Lower leg skin (tissue), 4 donors: Measurements from ENCODE around the gene DIP2B. TPM values are rescaled to one million over a fixed set of nuclear protein-coding genes. Genes with fewer than 3 reads are reported as not detected.
A peak's percentile ranks its signal among the peaks of the same experiment; 100 is the strongest.
"Not testable (repeated sequence)": the region's sequence is repeated elsewhere in the genome, so short reads cannot be mapped to it uniquely, and the experiment has no call there.

ENCODE experiments used
- DNase-seq, 2 donors: peaks; one replicate each; pipeline ENCODE4 v3.0.0-alpha.2; 2019; ENCODE audit warnings: low spot score in 2 of 2
- H3K4me3 ChIP-seq: fragments of 200-600 bp; sonication (generic); 2 replicates; pipeline ENCODE4 v1.5.1; 2017; ENCODE audit warnings: mild to moderate bottlenecking, low read depth; ENCODE audit not compliant: poor library complexity, severe bottlenecking
- CTCF ChIP-seq, 3 donors: fragments of 450-650 bp; IDR thresholded peaks; one replicate each; pipeline ENCODE4 v1.5.1; 2016; ENCODE audit warnings: antibody characterized with exemption in 3 of 3, mild to moderate bottlenecking in 3 of 3, moderate library complexity in 2 of 3
- POLR2A ChIP-seq, 2 donors: fragments of 450-650 bp; IDR thresholded peaks; one replicate each; pipeline ENCODE4 v1.6.1; 2016 to 2017; ENCODE audit warnings: antibody characterized with exemption in 2 of 2, mild to moderate bottlenecking in 1 of 2, moderate library complexity in 1 of 2
- WGBS, 2 donors: methylation state at CpG; one replicate each; pipeline ENCODE4 v1.1.5; 2018; 5-methylcytosine and 5-hydroxymethylcytosine counted together
- intact Hi-C: fragments of 100-400 bp; cut with DNase I; formaldehyde crosslinking; loops from one replicate; pipeline ENCODE4 v1.15.0; 2023; ENCODE audit warnings: low total_unique reads
- total RNA-seq, 4 donors: library from RNA; depleted of rRNA; stranded (reverse); fragments of >200 nt; gene quantifications; one replicate each; pipeline ENCODE4 v1.1.0, GENCODE V29; 2016

The DIP2B gene
- total RNA-seq, 4 donors from 2014 or later, result 56.9 to 104 (median 68.6) TPM

GRCh38 chr12:50753232-50753769 lies 248.5 kb downstream of the DIP2B start:
- no peak overlapping the region for H3K4me3 ChIP-seq
- peak in 1 of 2 donors; percentile 10 for DNase-seq
- intact Hi-C loops, result no loop called here
- TF ChIP-seq CTCF (IDR thresholded peaks at IDR 0.05) (no peak), POLR2A (IDR thresholded peaks at IDR 0.05) (no peak)
- 71 to 83% methylated on average over 5 of the region's 5 CpGs for WGBS, 2 donors

GRCh38 chr12:50763639-50764285 lies 259.0 kb downstream of the DIP2B start, which contains the start of gene ATF1:
ATF1 (plus strand) TSS chr12:50764101; CDS start chr12:50780146, 16,045 bp downstream.
- peak within 1 kb of the TSS; percentile 91 for H3K4me3 ChIP-seq
- 0 to 1% methylated on average over 22 to 27 of the region's 51 CpGs for WGBS, 2 donors
- TF ChIP-seq POLR2A (IDR thresholded peaks at IDR 0.05), result peak in 1 of 2 donors; percentile 72
- no peak for TF ChIP-seq CTCF (IDR thresholded peaks at IDR 0.05)
- peak; percentile 92 to 98 for DNase-seq
- intact Hi-C loops, result no loop called here

GRCh38 chr12:50764286-50765094 lies 259.7 kb downstream of the DIP2B start:
- WGBS, 2 donors, result 0 to 1% methylated on average over 33 to 36 of the region's 91 CpGs
- DNase-seq, result peak; percentile 23 to 87
- H3K4me3 ChIP-seq, result peak overlapping the region; percentile 91
- intact Hi-C loops, result no loop called here
- TF ChIP-seq CTCF (IDR thresholded peaks at IDR 0.05) (no peak), POLR2A (IDR thresholded peaks at IDR 0.05) (no peak)

- intact Hi-C loops, result no loop called here
- TF ChIP-seq CTCF (IDR thresholded peaks at IDR 0.05) (peak in 1 of 3 donors; percentile 58), POLR2A (IDR thresholded peaks at IDR 0.05) (no peak)
- 13% methylated on average over 13 of the region's 13 CpGs for WGBS, 2 donors
Observed at GRCh38 chr12:50765095-50765911, 260.5 kb downstream of the DIP2B start.

GRCh38 chr12:50768391-50768790 lies 263.6 kb downstream of the DIP2B start:
- DNase-seq, result no peak
- no peak overlapping the region for H3K4me3 ChIP-seq
- 56 to 59% methylated on average over 3 of the region's 3 CpGs for WGBS, 2 donors
- intact Hi-C loops, result no loop called here
- no peak for TF ChIP-seq POLR2A (IDR thresholded peaks at IDR 0.05)

More at GRCh38 chr12:50765095-50765911, 260.5 kb downstream of the DIP2B start:
- peak overlapping the region; percentile 91 for H3K4me3 ChIP-seq
- DNase-seq, result peak; percentile 22 to 82

GRCh38 chr12:50768813-50769212 lies 264.0 kb downstream of the DIP2B start:
- whole genome bisulfite sequencing, 2 donors, result 63 to 73% methylated on average over 2 of the region's 2 CpGs
- DNase-seq, intact Hi-C loops: not testable (repeated sequence)

More at GRCh38 chr12:50768813-50769212, 264.0 kb downstream of the DIP2B start:
- not testable (repeated sequence) for H3K4me3 ChIP-seq
